ENCODE results near the gene CENPT. TPM values are rescaled to one million over a fixed set of nuclear protein-coding genes. Genes with fewer than 3 reads are reported as not detected.

Gene CENPT
- total and polyA plus RNA-seq, 2 of the 13 experiments (the other 11 are each of a cell fraction or from before 2014, with no cell fraction given) = 40.9 to 43.3 TPM

- TF ChIP-seq ZNF142 (CRISPR knock-in tag; IDR thresholded peaks at IDR 0.05) = peak; percentile 67; the same call in 1 of the 2 replicates
- peak; percentile 88 for TF ChIP-seq ZNF781 (CRISPR knock-in tag; IDR thresholded peaks at IDR 0.05; ENCODE audit: borderline replicate concordance, not compliant biosample characterization)
- peak in 1 of 2 experiments; percentile 55; a peak in 1 of 4 replicates for TF ChIP-seq REST (IDR thresholded peaks at IDR 0.05; ENCODE audit: borderline replicate concordance in 1 of 2, low read depth in 1 of 2, low read length in 2 of 2)
Measured at GRCh38 chr16:67833415-67834241, 13.9 kb downstream of the CENPT start (continued).
